MCF 10A (cell line): ENCODE results near the gene CTTN. TPM values are rescaled to one million over a fixed set of nuclear protein-coding genes. Genes with fewer than 3 reads are reported as not detected.

Experiments used
- BruUV-seq: library from RNA; stranded (reverse); fragments of 400-500 nt; replicated peaks from 2 replicates; lab custom pipeline; 2021; lab: Mats Ljungman, UMichigan
- CTCF ChIA-PET: fragments of 300-600 bp; sonication (Branson Sonifier 250); formaldehyde crosslinking; extraction: SDS; loops from one replicate; lab custom pipeline; 2021; ENCODE audit warnings: antibody characterized with exemption, inconsistent platforms; lab: Yijun Ruan, JAX
- POLR2A ChIA-PET: fragments of 300-600, 350-650 bp; sonication (Branson Sonifier 250); formaldehyde crosslinking; extraction: SDS; loops from one replicate; lab custom pipeline; 2020; ENCODE audit warnings: antibody characterized with exemption, inconsistent platforms; lab: Yijun Ruan, JAX
- DNase-seq: peaks from one replicate; pipeline ENCODE4 v3.0.0-alpha.2; 2018; ENCODE audit not compliant: unreplicated experiment
- H3K27ac Mint-ChIP-seq: one replicate; pipeline ENCODE4 v1.8.0; 2022; ENCODE audit warnings: mild to moderate bottlenecking, low read depth, mixed read lengths; ENCODE audit not compliant: unreplicated experiment
- H3K27me3 Mint-ChIP-seq: one replicate; pipeline ENCODE4 v1.8.0; 2022; ENCODE audit warnings: mixed read lengths; ENCODE audit not compliant: insufficient read depth, unreplicated experiment
- H3K36me3 Mint-ChIP-seq: one replicate; pipeline ENCODE4 v1.8.0; 2022; ENCODE audit warnings: mild to moderate bottlenecking, moderate library complexity, mixed read lengths; ENCODE audit not compliant: insufficient read depth, unreplicated experiment
- H3K4me1 Mint-ChIP-seq: one replicate; pipeline ENCODE4 v1.8.0; 2022; ENCODE audit warnings: mixed read lengths; ENCODE audit not compliant: insufficient read depth, unreplicated experiment
- H3K4me3 Mint-ChIP-seq: one replicate; pipeline ENCODE4 v1.8.0; 2022; ENCODE audit warnings: mild to moderate bottlenecking, moderate library complexity, mixed read lengths; ENCODE audit not compliant: unreplicated experiment
- H3K9me3 Mint-ChIP-seq: one replicate; pipeline ENCODE4 v1.8.0; 2022; ENCODE audit warnings: mixed read lengths; ENCODE audit not compliant: unreplicated experiment
- CTCF ChIP-seq: fragments of 200-600 bp; IDR thresholded peaks from one replicate; pipeline ENCODE4 v1.8.0; 2022; ENCODE audit warnings: antibody characterized with exemption, mild to moderate bottlenecking; ENCODE audit not compliant: unreplicated experiment
- intact Hi-C: fragments of 100-400 bp; cut with micrococcal nuclease; formaldehyde crosslinking; loops from 2 replicates; pipeline ENCODE4 v1.14.1; 2022
- total RNA-seq: library from RNA; stranded (reverse); gene quantifications from 2 replicates; pipeline ENCODE4 v1.2.3, GENCODE V29; 2022

CTTN gene
- total RNA-seq, 1 experiment from 2014 or later = 264 TPM

DNA sequence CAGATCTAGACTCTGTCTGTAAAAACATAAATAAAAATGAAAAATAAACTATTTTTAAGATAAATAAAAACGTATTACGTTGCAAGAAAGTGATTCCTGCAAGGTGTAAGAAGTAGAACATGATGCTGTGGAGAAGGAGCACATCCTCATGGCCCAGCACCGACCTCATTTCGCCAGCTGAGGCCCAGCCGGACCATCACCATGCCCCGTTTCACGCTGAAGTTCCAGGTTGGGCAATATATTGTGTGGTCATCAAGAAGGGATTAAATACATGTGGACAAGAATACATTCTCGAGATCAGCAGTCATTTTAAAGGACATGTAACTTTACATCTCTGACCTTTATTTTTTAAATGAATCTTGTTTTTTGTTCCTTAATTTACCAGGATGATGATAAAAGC, 20.7 kb upstream of the CTTN start:
- no peaks in the 10 kb centered on the region for H3K9me3 Mint-ChIP-seq
- no peak overlapping the region for H3K4me3 Mint-ChIP-seq
- CTCF ChIA-PET = interaction anchor here (0.5 to 1.1 kb wide), 2 partner anchors 10 to 182 kb away, joined by 3 read pairs; no protein-coding TSS in a partner anchor
- peaks cover 81% of the 10 kb centered on the region for H3K36me3 Mint-ChIP-seq
- H3K27me3 Mint-ChIP-seq = no peaks in the 10 kb centered on the region
- intact Hi-C loops = no loop called here
- POLR2A ChIA-PET = interaction anchor here (0.7 to 1.1 kb wide), 2 partner anchors 11 to 64 kb away, joined by 3 to 4 read pairs; no protein-coding TSS in a partner anchor
- no peak for TF ChIP-seq CTCF
- no TSS peak for BruUV-seq
- H3K27ac Mint-ChIP-seq = no peak overlapping the region
- no peak for DNase-seq
- no peaks in the 10 kb centered on the region for H3K4me1 Mint-ChIP-seq

DNA sequence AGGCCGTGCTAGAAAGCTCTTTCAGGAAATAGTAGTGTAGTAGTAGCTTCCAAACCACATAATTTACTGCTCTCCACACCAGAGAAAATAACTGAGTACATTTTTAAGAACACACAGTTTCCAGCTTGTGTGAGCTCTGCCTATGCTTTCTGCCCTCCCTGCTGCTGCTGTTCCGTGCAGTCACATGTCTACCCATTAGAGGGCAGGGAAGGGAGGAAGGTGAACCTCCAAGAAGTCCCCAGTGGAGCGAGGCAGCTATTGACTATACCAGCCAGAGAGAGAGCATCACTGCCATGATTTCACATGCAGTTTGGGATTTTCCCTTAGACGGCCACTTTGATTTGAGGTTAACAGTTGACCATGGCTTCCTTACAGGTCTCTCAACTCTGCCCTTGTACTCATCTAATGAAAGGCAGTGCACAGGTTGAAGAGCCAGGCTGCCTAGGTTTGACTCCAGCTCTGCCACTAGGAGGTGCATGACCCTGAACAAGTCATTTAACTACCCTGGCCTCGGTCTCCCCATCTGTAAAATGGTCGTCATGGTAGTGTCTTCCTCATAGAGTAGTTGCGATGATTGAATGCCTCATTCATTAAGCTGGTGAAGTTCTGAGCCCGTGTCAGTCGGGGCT, 19.7 kb upstream of the CTTN start:
- no peak for DNase-seq
- ChIA-PET POLR2A (interaction anchor here (0.7 to 1.9 kb wide), 3 partner anchors 12 to 63 kb away, joined by 3 to 5 read pairs (median 4); no protein-coding TSS in a partner anchor), CTCF (interaction anchor here (0.7 to 1.1 kb wide), 3 partner anchors 11 to 183 kb away, joined by 3 read pairs; no protein-coding TSS in a partner anchor)
- BruUV-seq = no TSS peak
- Mint-ChIP-seq H3K4me1 (no peaks in the 10 kb centered on the region), H3K36me3 (peaks cover 76% of the 10 kb centered on the region), H3K9me3 (no peaks in the 10 kb centered on the region), H3K4me3 (no peak overlapping the region), H3K27me3 (no peaks in the 10 kb centered on the region), H3K27ac (no peak overlapping the region)
- intact Hi-C loops = no loop called here
- no peak for TF ChIP-seq CTCF

- ChIA-PET POLR2A (no interaction called here), CTCF (no interaction called here)
- no peaks in the 10 kb centered on the region for H3K9me3 Mint-ChIP-seq
- BruUV-seq = no TSS peak
- H3K27me3 Mint-ChIP-seq = no peaks in the 10 kb centered on the region
- intact Hi-C loops = no loop called here
- peaks cover 77% of the 10 kb centered on the region for H3K36me3 Mint-ChIP-seq
- H3K27ac Mint-ChIP-seq = no peak overlapping the region
- TF ChIP-seq CTCF = no peak
- no peak overlapping the region for H3K4me3 Mint-ChIP-seq
- DNase-seq = no peak
- no peaks in the 10 kb centered on the region for H3K4me1 Mint-ChIP-seq
Measured at GRCh38 chr11:70381350-70381749, 17.0 kb upstream of the CTTN start.

DNA sequence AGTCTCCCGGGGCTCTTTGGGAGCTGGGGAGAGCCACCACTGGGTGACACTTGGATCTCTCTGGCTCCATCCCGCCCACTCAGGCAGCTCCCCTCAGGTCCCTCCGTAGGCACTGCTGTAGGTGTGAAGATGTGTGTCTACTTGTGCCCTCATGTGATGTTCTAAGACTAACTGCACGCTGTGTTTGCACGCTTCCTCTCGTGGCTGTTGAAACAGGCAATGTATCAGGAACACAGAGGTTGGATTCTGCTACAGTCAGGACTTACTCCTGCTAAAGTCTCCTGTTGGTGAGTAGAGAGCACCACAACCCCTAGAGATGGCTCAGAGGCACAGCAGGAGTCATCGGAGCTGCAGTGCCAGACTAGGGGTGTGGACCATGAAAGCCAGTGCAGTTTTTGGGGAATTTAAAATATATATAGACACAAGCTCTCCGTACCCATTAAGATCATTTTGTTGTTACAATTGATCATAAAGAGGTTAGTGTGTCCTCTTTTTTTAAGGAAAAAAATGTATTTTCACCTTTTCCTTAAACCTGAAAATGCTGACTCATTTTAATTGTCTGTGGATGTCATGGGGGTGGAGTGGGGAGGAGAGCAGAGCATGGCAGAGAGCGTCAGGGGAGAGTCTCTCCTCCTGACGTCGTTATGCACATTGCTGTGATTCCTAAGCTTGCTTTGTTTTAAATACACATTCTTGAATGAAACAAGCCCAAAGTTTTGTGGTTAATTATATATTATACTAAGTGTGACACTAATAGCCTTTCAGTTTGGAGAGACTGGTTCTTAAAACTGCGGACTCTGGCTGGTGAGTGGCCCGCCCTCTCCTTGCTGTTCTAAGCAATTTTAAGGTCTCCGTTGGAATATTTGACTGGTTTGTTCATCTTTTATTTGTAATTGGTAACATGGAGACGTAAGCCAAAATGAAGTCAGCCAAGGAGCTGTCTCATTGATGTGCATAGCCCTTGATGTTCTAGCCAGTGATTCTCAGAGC, 16.2 kb upstream of the CTTN start:
- no peak for TF ChIP-seq CTCF
- ChIA-PET POLR2A (no interaction called here), CTCF (interaction anchor here (0.5 kb wide), 1 partner anchor 87 kb away, joined by 5 read pairs; no protein-coding TSS in a partner anchor)
- H3K4me3 Mint-ChIP-seq = no peak overlapping the region
- peaks cover 77% of the 10 kb centered on the region for H3K36me3 Mint-ChIP-seq
- no peaks in the 10 kb centered on the region for H3K27me3 Mint-ChIP-seq
- intact Hi-C loops = no loop called here
- DNase-seq = no peak
- BruUV-seq = no TSS peak
- no peak overlapping the region for H3K27ac Mint-ChIP-seq
- H3K9me3 Mint-ChIP-seq = no peaks in the 10 kb centered on the region
- no peaks in the 10 kb centered on the region for H3K4me1 Mint-ChIP-seq
